Thoracic aorta (tissue), 2 donors: ENCODE data around the gene CARD9. TPM values are rescaled to one million over a fixed set of nuclear protein-coding genes. Genes with fewer than 3 reads are reported as not detected.

Experiments used
- ATAC-seq: fragments of 150-250 bp; one replicate; pipeline ENCODE4 v1.8.0; 2017; ENCODE audit warnings: low read depth; ENCODE audit not compliant: insufficient number of reproducible peaks, low FRiP score
- DNase-seq: peaks from one replicate; pipeline ENCODE4 v3.0.0-alpha.2; 2020; ENCODE audit warnings: low spot score
- H3K27ac ChIP-seq, 2 donors: fragments of 200-600 bp; sonication (generic); 1 replicate in 1 of 2; 2 replicates in 1 of 2; pipeline ENCODE4 v1.5.1; 2016; ENCODE audit warnings: mild to moderate bottlenecking in 2 of 2, moderate library complexity in 2 of 2
- H3K27me3 ChIP-seq: fragments of 200-600 bp; sonication (generic); replicated peaks from 2 replicates; pipeline ENCODE4 v1.6.0; 2016; ENCODE audit warnings: mild to moderate bottlenecking; ENCODE audit not compliant: insufficient read depth
- H3K36me3 ChIP-seq: fragments of 200-600 bp; sonication (generic); one replicate; pipeline ENCODE4 v1.5.1; 2016
- H3K4me1 ChIP-seq, 2 donors: fragments of 200-600 bp; sonication (generic); 1 replicate in 1 of 2; 2 replicates in 1 of 2; pipeline versions ENCODE4 v1.5.1 to v1.6.0; 2016; ENCODE audit warnings: low read depth in 2 of 2, mild to moderate bottlenecking in 1 of 2; ENCODE audit not compliant: control insufficient read depth in 1 of 2
- H3K4me3 ChIP-seq: fragments of 200-600 bp; sonication (generic); 2 replicates; pipeline ENCODE4 v1.5.1; 2016; ENCODE audit warnings: mild to moderate bottlenecking
- H3K9me3 ChIP-seq: fragments of 200-600 bp; sonication (generic); 2 replicates; pipeline ENCODE4 v1.5.1; 2016
- CTCF ChIP-seq: fragments of 200-600 bp; sonication (generic); IDR thresholded peaks from one replicate; pipeline ENCODE4 v1.5.1; 2019; ENCODE audit warnings: antibody characterized with exemption
- total RNA-seq, 2 donors: library from RNA; depleted of rRNA; stranded (reverse); fragments of >200 nt; gene quantifications; one replicate each; pipeline versions ENCODE4 v1.1.0 to v1.2.3, GENCODE V29; 2016

Gene CARD9
- total RNA-seq, 2 donors from 2014 or later: 1.4 to 6.6 TPM

- Histone ChIP-seq H3K4me1 (peaks cover 13 to 22% of the 10 kb centered on the region in 2 donors), H3K36me3 (peaks cover 19% of the 10 kb centered on the region), H3K27me3 (no peaks in the 10 kb centered on the region), H3K9me3 (no peaks in the 10 kb centered on the region), H3K4me3 (no peak overlapping the region), H3K27ac (no peak overlapping the region)
- DNase-seq (no peak), ATAC-seq (no peak)
- TF ChIP-seq CTCF: no peak
Observed at GRCh38 chr9:136401173-136401922, 27.9 kb upstream of the CARD9 start.

DNA sequence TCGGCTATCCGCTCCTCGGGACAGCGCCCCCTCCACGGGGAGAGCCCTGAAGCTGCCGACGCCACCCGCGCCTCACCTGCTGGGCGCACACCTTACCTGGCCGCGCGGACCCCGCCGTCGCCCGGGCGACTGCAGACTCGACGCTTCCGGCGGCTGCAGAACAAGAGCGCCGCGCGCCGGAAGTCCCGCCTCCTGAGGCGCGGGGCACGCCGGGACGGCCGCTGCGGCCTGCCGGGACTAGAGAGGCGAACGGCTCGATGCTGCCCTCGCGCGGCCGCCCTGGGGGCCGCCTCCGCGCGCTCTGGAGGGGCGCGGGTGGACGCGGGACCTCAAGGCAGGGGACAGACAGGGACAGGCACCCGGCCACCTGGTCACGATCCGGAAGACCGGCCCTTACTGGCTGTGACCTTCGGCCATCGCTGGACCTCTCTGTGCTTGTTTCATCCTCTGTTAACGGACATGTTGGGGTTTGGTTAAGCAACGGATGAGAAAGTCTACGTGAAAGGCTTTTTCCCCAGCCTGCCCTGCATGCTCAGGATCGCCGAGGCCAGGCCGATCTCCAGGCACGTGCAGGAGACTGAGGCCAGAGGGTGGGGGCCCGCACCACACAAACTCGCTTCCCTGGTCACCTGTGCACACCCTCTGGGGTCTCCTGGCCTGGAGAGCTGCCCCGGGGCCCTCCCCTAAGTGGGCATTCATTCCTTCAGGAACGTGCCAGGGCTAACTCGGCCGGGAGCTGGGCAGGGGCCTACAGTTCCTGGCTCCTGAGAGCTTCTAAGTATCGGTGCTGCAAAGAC lies 26.8 kb upstream of the CARD9 start, which contains the start of gene SNAPC4:
TSS of gene SNAPC4 (minus strand) at position 133 of the 797 bp plus-strand sequence. CDS start 1,742 bp downstream, outside the sequence.
- ATAC-seq (peak; percentile 75), DNase-seq (peak; percentile 30)
- Histone ChIP-seq H3K36me3 (peaks cover 22% of the 10 kb centered on the region), H3K4me3 (peak within 1 kb of the TSS; percentile 90), H3K27me3 (no peaks in the 10 kb centered on the region), H3K4me1 (peaks cover 13 to 22% of the 10 kb centered on the region in 2 donors), H3K9me3 (no peaks in the 10 kb centered on the region), H3K27ac (peak within 1 kb of the TSS in 1 of 2 donors; percentile 27)
- peak; percentile 91 for TF ChIP-seq CTCF

- H3K36me3 ChIP-seq: peaks cover 28% of the 10 kb centered on the region
- DNase-seq: no peak
- no peak for TF ChIP-seq CTCF
- no peak overlapping the region for H3K27ac ChIP-seq
- H3K4me1 ChIP-seq: peaks cover 13 to 22% of the 10 kb centered on the region in 2 donors
- H3K4me3 ChIP-seq: peak overlapping the region; percentile 90
- ATAC-seq: no peak
- H3K9me3 ChIP-seq: no peaks in the 10 kb centered on the region
- H3K27me3 ChIP-seq: no peaks in the 10 kb centered on the region
Observed at GRCh38 chr9:136399176-136400037, 25.9 kb upstream of the CARD9 start.

DNA sequence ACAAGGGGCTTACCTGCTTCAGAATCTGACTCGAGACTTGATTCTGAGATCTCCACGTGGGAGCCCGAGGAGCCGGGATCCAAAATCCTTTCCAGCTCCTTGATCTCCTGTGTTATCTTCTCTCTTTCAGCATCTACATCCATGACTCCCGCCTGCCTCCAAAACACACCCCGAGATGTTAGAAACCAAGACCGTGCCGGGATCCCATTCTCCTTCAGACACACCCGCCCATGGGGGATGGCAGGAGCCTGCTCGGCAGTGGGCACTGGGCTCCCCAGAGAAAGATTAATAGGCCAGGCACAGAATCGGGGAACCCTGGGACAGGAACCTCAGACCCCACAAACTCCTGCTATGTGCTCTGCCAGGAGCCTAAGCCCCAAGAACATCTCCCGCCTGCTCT lies 24.8 kb upstream of the CARD9 start:
- H3K36me3 ChIP-seq: peaks cover 36% of the 10 kb centered on the region
- no peak for TF ChIP-seq CTCF
- DNase-seq (no peak), ATAC-seq (no peak)
- H3K9me3 ChIP-seq: no peaks in the 10 kb centered on the region
- no peaks in the 10 kb centered on the region for H3K27me3 ChIP-seq
- H3K27ac ChIP-seq: no peak overlapping the region
- H3K4me3 ChIP-seq: no peak overlapping the region
- H3K4me1 ChIP-seq: peaks cover 13 to 22% of the 10 kb centered on the region in 2 donors
